CD4-positive, alpha-beta T cell treated with Interleukin-21 for 1 hour (primary cell): ENCODE data around the gene ITGA3.

ENCODE experiments used
- DNase-seq: peaks from one replicate; pipeline ENCODE4 v3.0.0-alpha.2; 2020

The ITGA3 gene

GRCh38 chr17:50075446-50076032 lies 19.6 kb downstream of the ITGA3 start:
- no peak for DNase-seq

- DNase-seq = no peak
Observed at GRCh38 chr17:50076221-50076590, 20.3 kb downstream of the ITGA3 start.

- no peak for DNase-seq
Observed at GRCh38 chr17:50076591-50077235, 20.8 kb downstream of the ITGA3 start.

DNA sequence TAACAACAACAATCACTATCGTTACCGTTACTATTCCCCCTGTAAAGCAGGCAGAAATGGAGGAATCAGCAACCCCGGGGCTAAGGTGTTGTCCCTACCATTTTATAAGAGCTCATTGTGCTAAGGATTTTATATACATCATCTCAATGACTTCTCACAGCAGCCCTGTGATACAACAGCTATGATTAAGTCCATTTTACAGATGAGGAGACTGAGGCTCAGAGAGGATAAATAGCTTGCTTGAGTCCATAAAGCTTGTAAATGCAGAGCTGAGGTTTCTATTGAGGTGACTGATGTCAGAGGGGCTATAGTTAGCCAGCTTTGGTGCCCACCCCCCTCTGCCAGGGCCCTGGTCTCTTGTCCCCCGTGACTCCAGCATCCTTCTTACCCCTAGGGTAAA lies 22.5 kb downstream of the ITGA3 start:
- DNase-seq = no peak

DNA sequence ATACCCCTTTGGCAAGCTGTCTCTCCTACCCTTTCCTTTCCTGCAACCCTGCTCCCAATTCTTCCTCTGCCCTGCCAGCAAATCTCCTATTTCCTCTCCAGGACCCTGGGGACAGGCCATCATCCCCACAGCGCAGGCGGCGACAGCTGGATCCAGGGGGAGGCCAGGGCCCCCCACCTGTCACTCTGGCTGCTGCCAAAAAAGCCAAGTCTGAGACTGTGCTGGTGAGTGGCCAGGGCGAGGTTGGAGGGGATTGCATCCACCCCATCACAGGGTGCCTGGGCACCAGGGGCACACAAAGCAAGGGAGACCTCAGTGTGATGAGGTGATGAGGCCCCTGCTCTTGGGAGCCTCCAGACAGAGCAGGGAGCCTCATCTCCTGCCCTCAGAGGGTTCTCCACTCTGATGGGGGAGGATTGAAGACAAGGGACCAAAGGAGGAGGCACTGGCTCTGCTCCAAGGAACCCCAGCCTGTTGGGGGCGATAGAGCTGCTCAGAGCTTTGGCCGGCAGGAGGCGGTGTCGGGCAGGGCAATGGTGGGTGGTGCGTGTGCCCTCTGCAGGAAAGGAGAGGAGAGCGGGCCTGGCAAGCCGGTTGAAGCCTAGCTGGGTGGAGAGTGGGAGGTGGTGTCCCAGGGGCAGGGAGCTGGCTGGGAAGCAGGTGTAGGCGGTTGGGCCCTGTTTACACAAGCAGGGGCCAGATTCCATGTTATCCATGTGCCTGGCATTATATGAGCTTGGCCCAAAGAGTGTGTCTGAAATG lies 23.6 kb downstream of the ITGA3 start:
- peak; percentile 26 for DNase-seq

DNA sequence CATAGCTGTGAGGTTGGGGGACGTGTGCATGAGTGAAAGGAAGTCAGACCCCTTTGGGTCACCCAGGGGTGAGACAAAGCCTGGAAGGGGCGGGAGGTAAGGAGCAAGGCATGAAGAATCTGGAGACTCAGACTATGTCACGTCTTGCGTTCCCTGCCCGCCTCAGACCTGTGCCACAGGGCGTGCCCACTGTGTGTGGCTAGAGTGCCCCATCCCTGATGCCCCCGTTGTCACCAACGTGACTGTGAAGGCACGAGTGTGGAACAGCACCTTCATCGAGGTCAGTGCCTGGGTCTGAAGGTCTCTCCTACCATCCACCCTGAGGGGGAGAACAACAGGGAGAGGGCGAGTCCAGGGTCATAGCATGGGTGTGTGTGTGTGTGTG lies 24.2 kb downstream of the ITGA3 start:
- DNase-seq = no peak

DNA sequence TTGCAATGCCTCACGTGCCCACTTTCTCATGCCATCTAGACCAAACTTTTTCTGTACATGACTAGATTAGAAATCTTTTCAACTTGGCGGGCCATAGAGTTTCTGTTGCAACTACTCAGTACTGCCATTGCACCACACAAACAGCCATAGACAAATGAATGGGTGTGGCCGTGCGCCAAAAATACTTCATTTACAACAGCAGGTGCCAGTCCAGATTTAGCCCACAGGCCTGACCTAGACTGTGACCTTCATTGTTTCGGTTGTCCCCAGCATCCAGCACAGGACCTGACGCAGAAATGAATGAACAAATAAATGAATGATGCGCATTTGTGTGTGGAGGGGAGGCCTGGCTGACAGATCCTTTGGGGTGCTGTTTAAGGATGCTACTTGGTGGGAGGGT lies 24.9 kb downstream of the ITGA3 start:
- no peak for DNase-seq

- no peak for DNase-seq
Observed at GRCh38 chr17:50081757-50082156, 25.8 kb downstream of the ITGA3 start.

DNA sequence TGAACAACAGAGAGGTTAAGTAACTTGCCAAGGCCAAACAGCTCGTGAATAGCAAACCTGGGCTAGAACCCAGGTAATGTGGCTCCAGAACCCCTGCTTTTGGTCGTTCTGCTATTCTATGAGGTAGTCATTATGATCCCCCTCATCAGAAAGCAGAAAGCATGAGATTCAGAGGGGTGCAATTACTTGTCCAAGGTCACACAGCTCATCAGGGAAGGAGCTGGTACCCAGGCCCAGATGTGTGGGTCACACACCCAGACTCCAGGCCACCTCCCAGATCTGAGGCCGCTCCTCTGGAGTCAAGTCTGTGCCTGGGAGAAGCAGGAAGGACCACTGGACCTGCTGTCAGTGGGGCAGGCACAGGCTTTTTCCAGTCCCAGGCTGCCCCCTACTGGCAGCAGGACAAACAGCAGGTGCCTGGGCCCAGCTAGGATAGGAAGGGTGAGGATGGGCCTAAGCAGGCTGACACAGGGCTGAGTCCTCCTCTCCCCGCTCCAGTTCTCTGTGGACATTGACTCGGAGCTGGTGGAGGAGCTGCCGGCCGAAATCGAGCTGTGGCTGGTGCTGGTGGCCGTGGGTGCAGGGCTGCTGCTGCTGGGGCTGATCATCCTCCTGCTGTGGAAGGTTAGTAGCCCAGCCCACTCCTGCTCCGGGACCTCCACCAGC lies 31.5 kb downstream of the ITGA3 start:
- peak; percentile 80 for DNase-seq

DNA sequence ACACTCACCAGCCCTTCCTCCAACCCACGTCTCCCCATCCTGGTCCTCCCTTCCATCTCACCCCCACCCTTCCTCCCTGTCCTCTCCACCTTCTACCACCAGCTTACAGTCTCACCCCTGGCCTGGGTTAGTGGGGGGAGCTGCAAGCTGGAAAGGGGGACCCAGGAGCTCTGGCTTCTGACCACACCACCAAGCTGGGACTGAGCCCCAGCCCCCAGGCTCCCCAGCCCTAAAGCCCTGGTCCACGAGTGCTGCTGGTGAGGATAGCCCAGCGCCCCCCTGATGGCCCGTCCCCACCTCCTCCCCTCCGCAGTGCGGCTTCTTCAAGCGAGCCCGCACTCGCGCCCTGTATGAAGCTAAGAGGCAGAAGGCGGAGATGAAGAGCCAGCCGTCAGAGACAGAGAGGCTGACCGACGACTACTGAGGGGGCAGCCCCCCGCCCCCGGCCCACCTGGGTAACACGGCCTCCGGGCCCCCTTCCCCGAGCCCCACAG lies 32.0 kb downstream of the ITGA3 start:
- DNase-seq = no peak

DNA sequence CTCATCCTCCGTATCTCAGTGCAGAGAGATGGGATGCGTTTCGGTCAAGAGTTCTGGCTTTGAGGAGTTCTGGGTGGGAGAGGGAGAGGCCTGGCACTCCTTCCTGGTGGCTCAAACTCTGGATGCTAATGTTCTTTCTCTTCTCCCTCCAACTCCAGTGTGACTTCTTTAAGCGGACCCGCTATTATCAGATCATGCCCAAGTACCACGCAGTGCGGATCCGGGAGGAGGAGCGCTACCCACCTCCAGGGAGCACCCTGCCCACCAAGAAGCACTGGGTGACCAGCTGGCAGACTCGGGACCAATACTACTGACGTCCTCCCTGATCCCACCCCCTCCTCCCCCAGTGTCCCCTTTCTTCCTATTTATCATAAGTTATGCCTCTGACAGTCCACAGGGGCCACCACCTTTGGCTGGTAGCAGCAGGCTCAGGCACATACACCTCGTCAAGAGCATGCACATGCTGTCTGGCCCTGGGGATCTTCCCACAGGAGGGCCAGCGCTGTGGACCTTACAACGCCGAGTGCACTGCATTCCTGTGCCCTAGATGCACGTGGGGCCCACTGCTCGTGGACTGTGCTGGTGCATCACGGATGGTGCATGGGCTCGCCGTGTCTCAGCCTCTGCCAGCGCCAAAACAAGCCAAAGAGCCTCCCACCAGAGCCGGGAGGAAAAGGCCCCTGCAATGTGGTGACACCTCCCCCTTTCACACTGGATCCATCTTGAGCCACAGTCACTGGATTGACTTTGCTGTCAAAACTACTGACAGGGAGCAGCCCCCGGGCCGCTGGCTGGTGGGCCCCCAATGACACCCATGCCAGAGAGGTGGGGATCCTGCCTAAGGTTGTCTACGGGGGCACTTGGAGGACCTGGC lies 33.3 kb downstream of the ITGA3 start:
- no peak for DNase-seq

DNA sequence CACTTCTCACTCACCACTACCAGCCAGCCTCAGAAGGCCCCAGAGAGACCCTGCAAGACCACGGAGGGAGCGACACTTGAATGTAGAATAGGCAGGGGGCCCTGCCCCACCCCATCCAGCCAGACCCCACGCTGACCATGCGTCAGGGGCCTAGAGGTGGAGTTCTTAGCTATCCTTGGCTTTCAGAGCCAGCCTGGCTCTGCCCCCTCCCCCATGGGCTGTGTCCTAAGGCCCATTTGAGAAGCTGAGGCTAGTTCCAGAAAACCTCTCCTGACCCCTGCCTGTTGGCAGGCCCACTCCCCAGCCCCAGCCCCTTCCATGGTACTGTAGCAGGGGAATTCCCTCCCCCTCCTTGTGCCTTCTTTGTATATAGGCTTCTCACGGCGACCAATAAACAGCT lies 34.2 kb downstream of the ITGA3 start:
- no peak for DNase-seq

DNA sequence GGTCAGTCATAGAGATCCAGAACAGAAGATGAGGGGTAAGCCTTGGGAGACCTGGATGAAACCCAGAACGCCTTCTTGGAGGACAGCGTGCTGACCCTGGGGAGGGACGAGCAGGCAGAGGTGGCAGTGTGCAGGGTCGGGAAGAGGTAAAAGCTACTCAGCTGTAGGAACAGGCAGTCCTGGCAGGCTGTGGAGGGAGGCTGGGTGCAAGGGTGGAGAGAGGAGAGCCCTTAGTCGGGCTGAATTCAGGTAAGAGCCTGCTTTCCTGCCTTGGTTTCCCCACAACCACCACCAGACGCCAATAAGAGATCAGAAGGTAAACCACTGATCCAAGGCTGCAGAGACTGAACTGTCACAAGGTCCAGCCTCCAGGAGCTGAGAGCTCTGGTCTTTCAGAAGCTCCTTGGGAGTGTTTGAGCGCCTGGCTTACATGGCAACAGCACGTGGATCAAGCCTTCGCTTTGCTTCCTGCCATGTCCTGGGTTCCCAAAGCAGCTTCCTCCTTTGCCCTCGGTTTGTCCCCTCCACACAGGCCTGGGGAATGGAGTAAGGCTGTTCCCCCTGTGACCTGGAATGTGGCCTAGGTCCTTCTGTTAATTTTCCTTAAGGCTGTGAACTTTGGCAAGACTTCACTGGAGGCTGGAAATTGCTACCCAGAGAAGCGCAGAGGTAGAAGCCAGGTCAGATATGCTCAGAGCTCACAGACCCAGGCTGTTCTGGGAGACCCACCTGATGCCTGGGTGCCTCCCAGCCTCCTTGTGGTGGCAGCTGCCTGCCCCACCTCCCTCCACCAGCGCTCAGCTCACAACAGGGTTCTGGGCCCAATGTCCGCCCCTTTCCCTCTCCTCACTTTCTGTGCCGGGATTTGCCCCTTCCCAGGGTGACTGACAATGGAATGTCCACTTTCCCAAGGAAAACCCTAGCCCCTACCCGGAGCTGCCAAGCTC lies 35.3 kb downstream of the ITGA3 start:
- DNase-seq = no peak

DNA sequence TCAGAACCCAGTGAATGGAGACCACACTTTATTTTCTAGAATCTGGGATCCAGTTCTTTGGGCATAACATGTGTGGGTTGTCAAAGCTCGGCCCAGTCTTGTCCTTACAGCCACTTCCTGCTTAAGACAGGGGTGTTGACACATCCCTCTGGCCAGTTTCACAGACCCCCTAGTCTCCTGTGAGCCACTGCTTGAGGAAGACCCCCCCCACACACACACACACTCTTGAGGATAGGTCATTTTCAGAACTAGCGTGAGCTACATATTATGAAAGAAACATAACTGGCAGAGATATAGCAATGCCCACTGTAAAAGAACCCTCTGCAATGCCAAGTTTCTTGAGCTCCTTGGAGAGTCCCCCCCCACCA lies 36.0 kb downstream of the ITGA3 start:
- DNase-seq = no peak

DNA sequence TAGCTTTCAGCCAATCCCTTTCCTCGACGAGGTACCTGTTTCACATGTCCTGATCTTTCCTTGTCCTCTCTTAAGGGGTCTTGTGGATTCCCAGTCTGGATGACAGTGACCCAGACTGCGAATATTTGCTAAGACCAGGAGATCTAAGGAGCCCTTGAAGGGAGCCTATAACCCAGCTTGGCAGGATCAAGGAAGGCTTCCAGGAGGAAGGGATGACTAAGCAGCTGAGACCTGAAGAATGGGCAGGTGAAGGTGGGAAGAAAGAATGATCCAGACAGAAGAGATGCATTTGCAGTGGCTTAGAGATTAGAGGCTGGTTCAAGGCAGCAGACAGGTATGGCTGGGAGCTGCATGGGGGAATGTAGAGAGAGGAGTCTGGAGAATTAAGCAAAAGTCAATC lies 37.3 kb downstream of the ITGA3 start:
- DNase-seq = no peak

DNA sequence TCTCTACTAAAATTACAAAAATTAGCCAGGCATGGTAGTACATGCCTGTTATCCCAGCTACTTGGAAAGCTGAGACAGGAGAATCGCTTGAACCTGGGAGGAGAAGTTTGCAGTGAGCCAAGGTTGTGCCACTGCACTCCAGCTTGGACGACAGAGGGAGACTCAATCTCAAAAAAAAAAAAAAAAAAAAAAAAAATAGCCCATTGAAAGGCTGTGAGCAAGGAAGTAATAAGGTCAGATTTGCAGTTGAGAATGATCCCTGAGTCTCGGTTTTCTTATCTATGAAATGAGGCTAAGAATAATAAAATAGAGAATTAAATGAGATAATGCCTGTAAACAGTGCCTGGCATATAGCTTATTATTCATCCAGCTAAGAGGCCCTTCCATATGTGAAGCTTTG lies 37.9 kb downstream of the ITGA3 start:
- DNase-seq = no peak

DNA sequence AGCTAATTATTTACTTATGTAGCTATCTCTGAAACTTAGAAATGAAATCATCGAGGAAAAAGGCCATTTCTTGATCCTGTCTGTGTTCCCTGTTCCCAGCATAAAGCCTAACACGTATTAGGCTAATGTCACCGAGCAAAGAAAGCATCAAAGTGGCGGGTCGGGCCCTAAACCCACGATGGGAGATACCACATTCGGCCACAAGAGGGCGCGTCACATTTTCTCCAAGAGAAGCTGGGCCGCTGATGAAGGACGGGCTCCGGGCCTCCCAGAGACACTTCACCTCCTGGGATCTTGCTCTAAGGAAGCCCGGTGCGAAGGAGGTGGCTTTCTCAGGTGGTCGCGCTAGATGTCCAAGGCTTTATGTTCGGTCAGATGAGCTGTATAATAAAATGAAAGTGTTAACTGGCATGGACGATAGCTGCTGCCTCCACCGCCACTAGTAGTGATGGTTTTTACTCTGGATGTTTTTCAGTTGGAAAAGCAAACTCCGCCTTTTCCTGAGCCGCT lies 38.4 kb downstream of the ITGA3 start:
- peak; percentile 89 for DNase-seq

- peak; percentile 97 for DNase-seq
Observed at GRCh38 chr17:50094753-50095619, 39.1 kb downstream of the ITGA3 start, which contains the start of gene PDK2. PDK2 (plus strand) TSS chr17:50095351; CDS start chr17:50095436, 85 bp downstream.

DNA sequence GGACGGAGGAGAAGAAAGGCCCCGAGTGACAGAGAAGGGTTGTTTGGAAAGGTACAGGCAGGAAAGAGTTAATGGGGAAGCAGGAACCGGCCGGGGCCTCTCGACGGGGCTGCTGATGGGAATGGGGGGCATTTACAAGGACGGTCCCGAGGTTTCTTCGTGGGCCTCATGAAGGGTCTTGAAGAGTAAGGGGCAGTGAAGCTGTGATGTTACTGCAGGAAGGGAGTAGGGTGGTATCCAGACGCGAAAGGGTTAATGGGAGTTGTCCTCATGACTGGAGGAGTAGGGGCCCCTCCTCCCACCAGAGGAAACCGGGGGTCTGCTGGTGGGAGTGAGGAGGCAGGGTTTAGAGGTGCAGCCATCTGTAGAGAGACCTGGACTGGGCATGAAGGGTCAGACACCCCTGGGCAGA lies 39.7 kb downstream of the ITGA3 start:
- no peak for DNase-seq

DNA sequence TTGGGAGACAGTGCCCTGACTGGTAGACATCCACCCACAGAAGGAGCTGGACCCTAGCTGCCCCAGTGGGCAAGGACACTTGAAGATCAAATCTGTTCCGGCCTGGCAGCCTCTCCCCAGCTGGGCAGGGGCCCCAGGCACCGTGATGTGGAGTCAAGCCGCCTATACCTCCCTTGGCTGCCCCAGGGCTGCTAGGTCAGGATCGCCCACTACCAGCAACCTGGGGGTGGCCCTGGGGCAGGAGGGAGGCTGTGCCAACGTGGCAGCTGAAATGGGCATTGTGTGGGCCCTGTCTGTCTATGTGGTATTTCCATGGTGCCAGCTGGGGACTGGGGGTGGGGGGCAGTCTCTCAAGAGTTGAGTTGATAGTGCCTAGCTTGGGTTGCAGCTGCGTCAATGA lies 40.2 kb downstream of the ITGA3 start:
- DNase-seq = no peak
